Naive thymus-derived CD4-positive, alpha-beta T cell (primary cell): ENCODE measurements around the gene P4HA2. TPM values are rescaled to one million over a fixed set of nuclear protein-coding genes. Genes with fewer than 3 reads are reported as not detected.
A peak's percentile ranks its signal among the peaks of the same experiment; 100 is the strongest.

ENCODE experiments used
- ATAC-seq: fragments of 150-1000 bp; cut with Tn5 transposase; 2 replicates; pipeline ENCODE4 v1.10.0; 2021; ENCODE audit warnings: mild to moderate bottlenecking, moderate library complexity
- CTCF ChIA-PET: fragments of 350-600 bp; sonication (Branson Sonifier 250); formaldehyde crosslinking; loops from one replicate; lab custom pipeline; 2021; ENCODE audit warnings: antibody characterized with exemption; lab: Charles Lee
- POLR2A ChIA-PET: fragments of 350-600 bp; sonication (Branson Sonifier 250); formaldehyde crosslinking; loops from one replicate; lab custom pipeline; 2021; ENCODE audit warnings: antibody characterized with exemption, inconsistent platforms; lab: Charles Lee
- DNase-seq, 9 donors: peaks; one replicate each; pipeline versions ENCODE4 v3.0.0 to v3.0.0-alpha.2; 2020 to 2022; ENCODE audit warnings: mixed read lengths in 1 of 9
- H3K27ac ChIP-seq: one replicate; pipeline ENCODE4 v1.7.0; 2013; ENCODE audit warnings: mild to moderate bottlenecking, low read depth, low read length, moderate library complexity
- H3K27me3 ChIP-seq, 2 donors: one replicate each; pipeline ENCODE4 v1.7.0; 2013; ENCODE audit warnings: low read length in 2 of 2, mild to moderate bottlenecking in 2 of 2, moderate library complexity in 2 of 2; ENCODE audit not compliant: control insufficient read depth in 2 of 2, insufficient read depth in 2 of 2
- H3K36me3 ChIP-seq, 3 experiments: 1 replicate in 2 of 3; 2 replicates in 1 of 3; pipeline ENCODE4 v1.7.0; 2013; ENCODE audit warnings: low read length in 3 of 3, mild to moderate bottlenecking in 3 of 3, moderate library complexity in 1 of 3; ENCODE audit not compliant: insufficient read depth in 3 of 3, control insufficient read depth in 2 of 3
- H3K4me1 ChIP-seq, 2 donors: one replicate each; pipeline ENCODE4 v1.7.0; 2013; ENCODE audit warnings: low read length in 2 of 2, mild to moderate bottlenecking in 2 of 2, moderate library complexity in 1 of 2; ENCODE audit not compliant: control insufficient read depth in 2 of 2, insufficient read depth in 2 of 2
- H3K4me3 ChIP-seq: 2 replicates; pipeline ENCODE4 v1.7.0; 2013; ENCODE audit warnings: mild to moderate bottlenecking, low read length
- H3K9me3 ChIP-seq, 3 experiments: 1 replicate in 2 of 3; 2 replicates in 1 of 3; pipeline ENCODE4 v1.7.0; 2013; ENCODE audit warnings: low read length in 3 of 3; ENCODE audit not compliant: control insufficient read depth in 2 of 3
- H3K27ac Mint-ChIP-seq, 9 donors: one replicate each; pipeline ENCODE4 v1.8.0; 2020 to 2022; ENCODE audit warnings: mixed read lengths in 9 of 9, mild to moderate bottlenecking in 8 of 9, moderate library complexity in 5 of 9, inconsistent platforms in 2 of 9
- H3K27me3 Mint-ChIP-seq, 5 donors: one replicate each; pipeline ENCODE4 v1.8.0; 2021 to 2022; ENCODE audit warnings: mixed read lengths in 5 of 5, mild to moderate bottlenecking in 1 of 5
- H3K36me3 Mint-ChIP-seq, 5 donors: one replicate each; pipeline ENCODE4 v1.8.0; 2020 to 2022; ENCODE audit warnings: mixed read lengths in 5 of 5, mild to moderate bottlenecking in 3 of 5, inconsistent platforms in 1 of 5
- H3K4me1 Mint-ChIP-seq, 7 donors: one replicate each; pipeline ENCODE4 v1.8.0; 2020 to 2022; ENCODE audit warnings: mixed read lengths in 7 of 7, mild to moderate bottlenecking in 3 of 7, inconsistent platforms in 1 of 7
- H3K4me3 Mint-ChIP-seq, 10 donors: one replicate each; pipeline ENCODE4 v1.8.0; 2020 to 2022; ENCODE audit warnings: mild to moderate bottlenecking in 10 of 10, mixed read lengths in 10 of 10, moderate library complexity in 6 of 10, inconsistent platforms in 2 of 10
- H3K9me3 Mint-ChIP-seq, 11 donors: one replicate each; pipeline ENCODE4 v1.8.0; 2020 to 2022; ENCODE audit warnings: mixed read lengths in 11 of 11, mild to moderate bottlenecking in 4 of 11, inconsistent platforms in 1 of 11, moderate library complexity in 1 of 11
- intact Hi-C, 2 donors: fragments of 100-400 bp; cut with micrococcal nuclease; formaldehyde crosslinking; loops; one replicate each; pipeline ENCODE4 v1.15.1; 2023
- polyA plus RNA-seq, 2 donors: library from polyadenylated mRNA; unstranded; fragments of 300-500 nt; fragmentation: Illumina TruSeq; gene quantifications; one replicate each; pipeline ENCODE4 v1.2.3, GENCODE V29; 2021
- total RNA-seq, 6 experiments: library from RNA in 5 of 6; stranded (reverse) in 5 of 6; gene quantifications; 1 replicate in 5 of 6; 2 replicates in 1 of 6; pipeline ENCODE4 v1.2.3 and lab custom pipeline; 2021 to 2026

P4HA2 gene
- total RNA-seq (10 to 100 TPM in 1 of 5 experiments, 1 to 10 TPM in 1, under 1 TPM in 2, not detected in 1; 0.30 to 23.9 (median 0.99) TPM), polyA plus RNA-seq (not detected), total RNA-seq (lab: John Stamatoyannopoulos, UW) (0.40 reads per million)

DNA sequence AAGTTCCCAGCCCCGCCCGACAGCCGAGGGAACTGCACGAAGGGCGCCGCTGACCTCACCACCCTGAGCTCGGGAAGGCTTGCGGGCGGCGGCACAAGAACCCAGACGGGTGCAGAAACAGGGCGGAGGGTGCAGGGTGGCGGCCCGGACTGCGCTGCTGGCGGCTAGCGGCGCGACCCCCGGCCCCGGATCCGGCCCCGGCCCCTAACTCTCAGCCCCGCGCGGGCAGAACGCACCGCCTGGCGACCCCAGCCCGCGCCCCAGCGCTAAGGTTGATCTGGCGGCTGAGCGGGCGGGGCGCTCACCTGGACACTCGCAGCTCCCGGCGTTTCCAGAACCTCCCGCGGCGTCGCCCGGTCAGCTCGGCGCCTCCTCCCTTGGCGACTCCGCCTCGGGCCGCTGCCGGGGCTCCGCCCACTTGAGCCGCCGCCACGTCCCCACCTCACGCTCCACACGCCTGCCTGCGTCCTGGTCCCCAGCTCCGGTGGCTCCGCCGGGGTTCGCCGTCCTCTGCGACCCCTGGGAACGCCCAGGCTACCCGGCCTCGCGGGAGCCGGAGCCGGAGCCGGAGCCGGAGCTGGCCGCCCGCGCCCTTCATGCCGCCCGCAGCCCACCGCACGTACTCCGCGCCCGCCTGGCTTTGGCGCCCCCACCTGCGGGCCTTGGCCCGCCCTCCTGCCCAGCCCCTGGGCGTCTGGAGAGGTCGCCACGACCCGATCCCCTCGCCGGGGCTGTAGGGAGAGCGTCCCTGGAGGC is at the start of gene P4HA2:
P4HA2 (minus strand) TSS at position 369 of the 756 bp plus-strand sequence. CDS start 9,227 bp downstream, outside the sequence.
- Mint-ChIP-seq H3K4me3 (peak within 1 kb of the TSS in 9 of 10 donors; percentile 14 to 76 (median 21)), H3K27ac (no peak within 1 kb of the TSS), H3K9me3 (peaks cover 0 to 4% (median 0%) of the 10 kb centered on the region in 11 donors), H3K4me1 (peaks cover 10 to 52% (median 20%) of the 10 kb centered on the region in 7 donors), H3K27me3 (peaks cover 20 to 59% (median 35%) of the 10 kb centered on the region in 5 donors), H3K36me3 (peaks cover 0 to 8% (median 5%) of the 10 kb centered on the region in 5 donors)
- ChIA-PET POLR2A (no interaction called here), CTCF (no interaction called here)
- no peaks in the 10 kb centered on the region for H3K9me3 ChIP-seq
- DNase-seq (peak in 2 of 9 donors; percentile 14 to 73), ATAC-seq (peak; percentile 65)
- peak within 1 kb of the TSS; percentile 35 for H3K4me3 ChIP-seq
- no peak within 1 kb of the TSS for H3K27ac ChIP-seq
- H3K36me3 ChIP-seq: no peaks in the 10 kb centered on the region
- intact Hi-C loops: no loop called here
- H3K4me1 ChIP-seq: no peaks in the 10 kb centered on the region
- H3K27me3 ChIP-seq: no peaks in the 10 kb centered on the region

DNA sequence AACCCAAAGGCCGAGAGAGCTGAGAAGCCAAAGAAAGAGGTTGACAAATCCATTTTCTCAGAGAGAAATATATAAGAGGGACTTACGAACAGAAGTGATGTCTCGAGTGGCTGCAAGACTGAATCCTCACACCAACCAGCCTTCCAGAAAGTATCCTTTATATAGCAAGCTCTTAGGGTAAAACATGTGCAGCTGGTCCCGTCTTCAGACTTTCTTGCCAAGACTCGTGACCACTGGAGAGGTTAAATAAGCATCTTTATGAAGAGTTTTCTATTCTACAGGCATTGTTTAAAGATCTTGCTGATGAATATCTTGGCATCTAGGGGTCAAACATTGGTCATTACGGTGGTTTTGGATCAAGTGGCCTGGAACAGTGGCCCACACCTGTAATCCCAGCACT is 49.6 kb upstream of the P4HA2 start:
- H3K4me1 Mint-ChIP-seq: peaks cover 0 to 12% (median 9%) of the 10 kb centered on the region in 7 donors
- ChIA-PET CTCF (no interaction called here), POLR2A (interaction anchor here (0.6 kb wide), 1 partner anchor 506 kb away, joined by 4 read pairs; no protein-coding TSS in a partner anchor)
- Histone ChIP-seq H3K4me1 (peaks cover 0 to 4% of the 10 kb centered on the region in 2 donors), H3K4me3 (no peak overlapping the region), H3K9me3 (no peaks in the 10 kb centered on the region), H3K27ac (no peak overlapping the region), H3K36me3 (no peaks in the 10 kb centered on the region), H3K27me3 (no peaks in the 10 kb centered on the region)
- DNase-seq (no peak), ATAC-seq (no peak)
- peaks cover 8 to 28% (median 19%) of the 10 kb centered on the region in 5 donors for H3K27me3 Mint-ChIP-seq
- no peak overlapping the region for H3K27ac Mint-ChIP-seq
- H3K4me3 Mint-ChIP-seq: no peak overlapping the region
- no peaks in the 10 kb centered on the region for H3K9me3 Mint-ChIP-seq
- H3K36me3 Mint-ChIP-seq: no peaks in the 10 kb centered on the region
- intact Hi-C loops: loop anchor here in 1 of 2 donors (10.0 kb wide), 1 partner anchor 538 kb away; the partner anchor contains the start of gene SOWAHA

DNA sequence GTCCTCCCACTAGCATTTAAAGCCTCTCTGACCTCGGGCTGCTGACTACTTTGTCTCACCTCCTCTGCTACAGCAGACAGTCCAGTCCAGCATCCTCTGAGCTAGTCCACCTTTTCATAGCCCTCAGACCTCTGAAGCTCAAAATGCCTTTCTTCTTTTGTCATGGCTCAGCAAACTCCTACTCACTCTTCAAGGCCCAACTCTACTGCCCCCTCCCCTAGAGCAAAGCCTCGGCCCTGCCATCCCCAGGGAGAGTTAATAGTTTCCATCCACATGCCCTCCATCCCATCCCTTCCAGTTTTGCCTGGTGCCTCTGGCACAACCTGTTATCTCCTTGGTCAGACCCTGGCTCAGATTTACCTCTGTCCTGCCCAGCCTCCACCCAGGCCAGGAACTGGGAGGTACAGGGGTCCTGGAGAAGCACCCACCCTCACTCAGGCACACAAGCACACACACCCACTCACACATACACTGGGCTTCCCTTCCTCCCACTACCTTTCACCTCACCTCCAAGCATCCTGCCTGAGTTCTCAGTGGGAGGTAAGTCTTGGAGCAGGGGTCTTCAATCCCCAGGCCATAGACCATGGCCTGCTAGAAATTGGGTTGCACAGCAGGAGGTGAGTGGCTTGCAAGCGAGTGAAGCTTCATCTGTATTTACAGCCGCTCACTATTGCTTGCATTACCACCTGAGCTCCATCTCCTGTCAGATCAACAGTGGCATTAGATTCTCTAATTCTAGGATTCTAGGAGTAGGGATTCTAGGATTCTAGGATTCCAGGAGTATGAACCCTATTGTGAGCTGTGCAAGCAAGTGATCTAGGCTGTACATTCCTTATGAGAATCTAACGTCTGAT is 47.9 kb upstream of the P4HA2 start:
- Histone ChIP-seq H3K4me3 (no peak overlapping the region), H3K4me1 (peaks cover 0 to 4% of the 10 kb centered on the region in 2 donors), H3K27me3 (no peaks in the 10 kb centered on the region), H3K36me3 (no peaks in the 10 kb centered on the region), H3K9me3 (no peaks in the 10 kb centered on the region), H3K27ac (no peak overlapping the region)
- no peak overlapping the region for H3K27ac Mint-ChIP-seq
- no peaks in the 10 kb centered on the region for H3K36me3 Mint-ChIP-seq
- intact Hi-C loops: loop anchor here in 1 of 2 donors (10.0 kb wide), 1 partner anchor 539 kb away; the partner anchor contains the start of gene SOWAHA
- ATAC-seq (no peak), DNase-seq (no peak)
- H3K4me3 Mint-ChIP-seq: peak overlapping the region in 1 of 10 donors; percentile 2
- H3K9me3 Mint-ChIP-seq: no peaks in the 10 kb centered on the region
- POLR2A ChIA-PET: no interaction called here
- CTCF ChIA-PET: no interaction called here
- H3K27me3 Mint-ChIP-seq: peaks cover 10 to 31% (median 18%) of the 10 kb centered on the region in 5 donors
- peaks cover 0 to 16% (median 11%) of the 10 kb centered on the region in 7 donors for H3K4me1 Mint-ChIP-seq

- Mint-ChIP-seq H3K27me3 (peaks cover 10 to 31% (median 14%) of the 10 kb centered on the region in 5 donors), H3K27ac (no peak overlapping the region), H3K4me3 (peak overlapping the region in 1 of 10 donors; percentile 28), H3K36me3 (no peaks in the 10 kb centered on the region), H3K9me3 (no peaks in the 10 kb centered on the region), H3K4me1 (peaks cover 0 to 16% (median 11%) of the 10 kb centered on the region in 7 donors)
- no peaks in the 10 kb centered on the region for H3K36me3 ChIP-seq
- DNase-seq (peak in 1 of 9 donors; percentile 11), ATAC-seq (no peak)
- peaks cover 0 to 4% of the 10 kb centered on the region in 2 donors for H3K4me1 ChIP-seq
- POLR2A ChIA-PET: no interaction called here
- no peaks in the 10 kb centered on the region for H3K27me3 ChIP-seq
- H3K9me3 ChIP-seq: no peaks in the 10 kb centered on the region
- H3K4me3 ChIP-seq: no peak overlapping the region
- H3K27ac ChIP-seq: no peak overlapping the region
- CTCF ChIA-PET: interaction anchor here (0.6 kb wide), 1 partner anchor 113 kb away, joined by 3 read pairs; no protein-coding TSS in a partner anchor
- intact Hi-C loops: loop anchor here (5.0 to 10.0 kb wide), 3 partner anchors 93 to 541 kb away; partner anchors contain the start of genes SLC22A5 (in 1 of the 2) and SOWAHA (in 1 of the 2)
These were observed 46.6 kb upstream of the P4HA2 start for GRCh38 chr5:132274050-132274792.

GRCh38 chr5:132273631-132274030 is 46.0 kb upstream of the P4HA2 start:
- POLR2A ChIA-PET: no interaction called here
- peaks cover 10 to 31% (median 14%) of the 10 kb centered on the region in 5 donors for H3K27me3 Mint-ChIP-seq
- H3K4me3 Mint-ChIP-seq: peak overlapping the region in 2 of 10 donors; percentile 28 to 53

More at GRCh38 chr5:132273631-132274030, 46.0 kb upstream of the P4HA2 start:
- Mint-ChIP-seq H3K27ac (no peak overlapping the region), H3K4me1 (peaks cover 0 to 16% (median 11%) of the 10 kb centered on the region in 7 donors), H3K36me3 (no peaks in the 10 kb centered on the region), H3K9me3 (no peaks in the 10 kb centered on the region)
- no peak overlapping the region for H3K27ac ChIP-seq
- CTCF ChIA-PET: interaction anchor here (1.0 kb wide), 1 partner anchor 8 kb away, joined by 3 read pairs; no protein-coding TSS in a partner anchor
- DNase-seq: peak in 1 of 9 donors; percentile 6
- H3K4me1 ChIP-seq: peaks cover 0 to 4% of the 10 kb centered on the region in 2 donors
- no peak overlapping the region for H3K4me3 ChIP-seq
- ATAC-seq: no peak
- intact Hi-C loops: loop anchor here (2.0 to 10.0 kb wide), 4 partner anchors 94 to 541 kb away; partner anchors contain the start of genes SLC22A5 (in 1 of the 2) and SOWAHA (in 1 of the 2)
- H3K36me3 ChIP-seq: no peaks in the 10 kb centered on the region
- no peaks in the 10 kb centered on the region for H3K9me3 ChIP-seq
- H3K27me3 ChIP-seq: no peaks in the 10 kb centered on the region
